ENCODE data around the gene TANC1. TPM values are rescaled to one million over a fixed set of nuclear protein-coding genes. Genes with fewer than 3 reads are reported as not detected.
A peak's percentile ranks its signal among the peaks of the same experiment; 100 is the strongest.

The TANC1 gene
- total RNA-seq, 1 donor from 2014 or later = 56.9 TPM

DNA sequence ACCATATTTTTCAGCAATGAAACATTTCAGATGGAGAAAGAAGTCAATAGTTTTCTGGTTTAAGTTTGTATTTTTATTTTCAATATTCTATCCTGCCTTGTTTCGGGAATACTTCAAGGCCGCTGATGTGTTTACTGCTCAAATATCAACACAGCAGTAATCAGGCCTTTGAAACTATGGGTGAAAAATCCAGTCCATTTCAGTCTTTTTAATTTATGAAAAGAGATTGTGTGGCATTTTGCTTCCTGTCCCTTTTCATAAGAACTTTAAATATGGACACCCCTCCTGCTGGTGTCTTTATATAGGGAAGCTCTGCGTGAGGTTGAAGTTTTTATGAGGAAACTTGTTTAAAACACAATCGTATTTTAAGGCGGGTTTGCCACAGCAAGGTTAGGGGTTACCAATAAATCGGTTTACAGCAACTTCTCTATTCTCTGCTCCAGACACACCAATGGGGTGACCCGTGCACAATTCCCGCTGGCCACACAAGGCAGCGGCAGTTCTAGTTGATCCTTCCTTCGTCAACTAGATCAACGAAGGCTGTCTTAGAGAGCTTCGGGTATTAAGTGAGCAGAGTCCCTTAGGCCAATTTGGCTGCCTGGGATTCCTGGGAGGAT, 1.2 kb upstream of the TANC1 start:
- Mint-ChIP-seq H3K4me3 (peak overlapping the region; percentile 96), H3K4me1 (ENCODE audit: unreplicated experiment) (peaks cover 54% of the 10 kb centered on the region), H3K27me3 (peaks cover 2% of the 10 kb centered on the region), H3K27ac (peak overlapping the region; percentile 94), H3K9me3 (no peaks in the 10 kb centered on the region), H3K36me3 (peaks cover 7% of the 10 kb centered on the region)
- DNase-seq (ENCODE audit: extremely low spot score, unreplicated experiment) = no peak
- TF ChIP-seq, protein P1, sequence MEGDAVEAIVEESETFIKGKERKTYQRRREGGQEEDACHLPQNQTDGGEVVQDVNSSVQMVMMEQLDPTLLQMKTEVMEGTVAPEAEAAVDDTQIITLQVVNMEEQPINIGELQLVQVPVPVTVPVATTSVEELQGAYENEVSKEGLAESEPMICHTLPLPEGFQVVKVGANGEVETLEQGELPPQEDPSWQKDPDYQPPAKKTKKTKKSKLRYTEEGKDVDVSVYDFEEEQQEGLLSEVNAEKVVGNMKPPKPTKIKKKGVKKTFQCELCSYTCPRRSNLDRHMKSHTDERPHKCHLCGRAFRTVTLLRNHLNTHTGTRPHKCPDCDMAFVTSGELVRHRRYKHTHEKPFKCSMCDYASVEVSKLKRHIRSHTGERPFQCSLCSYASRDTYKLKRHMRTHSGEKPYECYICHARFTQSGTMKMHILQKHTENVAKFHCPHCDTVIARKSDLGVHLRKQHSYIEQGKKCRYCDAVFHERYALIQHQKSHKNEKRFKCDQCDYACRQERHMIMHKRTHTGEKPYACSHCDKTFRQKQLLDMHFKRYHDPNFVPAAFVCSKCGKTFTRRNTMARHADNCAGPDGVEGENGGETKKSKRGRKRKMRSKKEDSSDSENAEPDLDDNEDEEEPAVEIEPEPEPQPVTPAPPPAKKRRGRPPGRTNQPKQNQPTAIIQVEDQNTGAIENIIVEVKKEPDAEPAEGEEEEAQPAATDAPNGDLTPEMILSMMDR (conservative IDR thresholded peaks at IDR 0.05) = no peak

DNA sequence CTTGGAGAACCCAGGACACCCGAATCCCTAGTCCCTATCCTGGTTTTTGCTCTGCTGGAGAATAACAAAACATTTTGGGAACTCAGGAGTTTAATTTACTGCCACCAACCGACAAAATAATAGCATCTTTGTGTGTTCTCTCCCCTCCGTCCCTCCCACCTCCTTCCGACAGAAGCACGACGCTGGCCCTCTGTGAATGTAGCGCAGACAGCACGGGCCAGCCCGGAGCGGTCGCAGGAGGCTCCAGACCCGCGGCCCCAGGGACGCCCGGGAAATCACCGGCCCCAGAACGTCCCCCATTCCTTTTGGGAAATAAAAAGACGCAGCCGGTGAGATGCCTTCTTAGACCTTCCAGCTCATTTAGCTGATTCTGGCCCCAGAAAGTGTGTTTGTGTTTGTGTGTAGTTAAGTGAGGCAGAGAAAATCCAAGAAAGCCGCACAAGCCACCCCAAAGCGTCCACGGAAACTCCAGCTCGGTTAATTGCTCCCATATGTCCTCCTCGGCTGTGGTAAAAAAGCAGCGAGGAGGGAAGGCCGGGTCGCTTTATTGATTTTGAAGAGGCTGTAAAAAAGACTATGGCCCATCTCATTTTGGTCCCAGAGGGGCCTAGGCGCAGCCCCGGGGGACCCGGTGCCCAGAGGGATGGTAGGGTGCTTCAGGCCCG, 577 bp upstream of the TANC1 start:
- Mint-ChIP-seq H3K9me3 (no peaks in the 10 kb centered on the region), H3K4me3 (peak overlapping the region; percentile 96), H3K27me3 (peaks cover 2% of the 10 kb centered on the region), H3K4me1 (ENCODE audit: unreplicated experiment) (peaks cover 57% of the 10 kb centered on the region), H3K36me3 (peaks cover 7% of the 10 kb centered on the region), H3K27ac (peak overlapping the region; percentile 94)
- TF ChIP-seq, protein P1 (conservative IDR thresholded peaks at IDR 0.05) = no peak
- no peak for DNase-seq (ENCODE audit: extremely low spot score, unreplicated experiment)

DNA sequence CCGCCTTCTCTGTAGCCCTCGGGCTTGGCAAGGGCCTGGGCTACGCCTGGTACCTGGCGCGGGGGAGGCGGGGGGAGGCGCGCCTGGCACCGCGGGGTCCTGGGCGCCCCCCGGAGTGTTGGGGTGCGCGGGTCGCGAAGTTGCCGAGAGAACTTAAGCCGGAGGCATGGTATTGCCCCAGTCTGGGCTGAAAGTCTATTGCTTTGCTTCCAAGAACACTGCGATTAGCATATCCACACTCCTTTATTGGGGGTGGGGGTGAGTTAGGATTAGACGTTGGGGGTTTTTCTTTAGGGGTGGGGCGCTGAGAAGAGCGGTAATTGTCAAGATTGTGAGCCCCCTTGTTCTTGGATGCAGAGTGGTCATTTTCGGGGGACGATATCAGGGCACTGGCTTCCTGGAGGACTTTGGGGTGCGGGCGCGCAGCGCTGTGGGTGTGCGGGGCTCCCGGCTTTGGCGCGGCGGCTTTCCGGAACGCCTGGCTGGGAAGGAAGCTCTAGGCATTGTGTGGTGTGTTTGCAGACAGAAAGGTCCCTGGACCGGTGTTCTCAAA, 798 bp downstream of the TANC1 start:
- Mint-ChIP-seq H3K4me3 (peak overlapping the region; percentile 96), H3K36me3 (peaks cover 7% of the 10 kb centered on the region), H3K27me3 (peaks cover 2% of the 10 kb centered on the region), H3K4me1 (ENCODE audit: unreplicated experiment) (peaks cover 62% of the 10 kb centered on the region), H3K9me3 (no peaks in the 10 kb centered on the region), H3K27ac (peak overlapping the region; percentile 91)
- no peak for DNase-seq (ENCODE audit: extremely low spot score, unreplicated experiment)
- TF ChIP-seq, protein P1 (conservative IDR thresholded peaks at IDR 0.05) = no peak

DNA sequence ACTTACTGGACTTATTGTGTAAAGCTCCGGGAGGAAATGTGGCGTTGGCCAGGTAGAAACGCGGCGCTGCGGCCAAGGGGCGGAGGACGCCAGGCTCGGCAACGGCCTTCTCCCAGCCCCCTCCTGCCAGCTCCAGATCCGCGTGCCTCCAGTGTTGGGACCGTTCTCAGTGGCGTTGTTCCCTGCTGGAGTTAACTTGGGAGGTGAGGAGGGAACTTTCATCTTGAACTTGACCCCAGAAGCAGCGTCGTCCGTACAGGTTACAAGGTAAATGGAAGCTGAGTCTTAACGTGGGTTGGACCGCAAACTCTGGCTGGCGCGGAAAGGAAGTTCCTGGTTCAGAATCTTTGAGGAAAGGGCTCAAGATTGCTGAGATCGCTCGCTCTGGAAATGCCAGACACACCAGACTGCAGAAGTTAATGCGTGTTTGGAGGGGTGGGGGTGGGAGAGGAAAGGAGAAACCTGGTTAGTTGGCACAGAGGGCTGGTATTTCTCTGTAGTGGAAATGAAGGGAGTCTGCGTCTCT, 1.3 kb downstream of the TANC1 start:
- Mint-ChIP-seq H3K27ac (peak overlapping the region; percentile 91), H3K4me1 (ENCODE audit: unreplicated experiment) (peaks cover 57% of the 10 kb centered on the region), H3K27me3 (peaks cover 2% of the 10 kb centered on the region), H3K4me3 (peak overlapping the region; percentile 96), H3K9me3 (no peaks in the 10 kb centered on the region), H3K36me3 (peaks cover 7% of the 10 kb centered on the region)
- TF ChIP-seq, protein P1 (conservative IDR thresholded peaks at IDR 0.05) = no peak
- DNase-seq (ENCODE audit: extremely low spot score, unreplicated experiment) = no peak

DNA sequence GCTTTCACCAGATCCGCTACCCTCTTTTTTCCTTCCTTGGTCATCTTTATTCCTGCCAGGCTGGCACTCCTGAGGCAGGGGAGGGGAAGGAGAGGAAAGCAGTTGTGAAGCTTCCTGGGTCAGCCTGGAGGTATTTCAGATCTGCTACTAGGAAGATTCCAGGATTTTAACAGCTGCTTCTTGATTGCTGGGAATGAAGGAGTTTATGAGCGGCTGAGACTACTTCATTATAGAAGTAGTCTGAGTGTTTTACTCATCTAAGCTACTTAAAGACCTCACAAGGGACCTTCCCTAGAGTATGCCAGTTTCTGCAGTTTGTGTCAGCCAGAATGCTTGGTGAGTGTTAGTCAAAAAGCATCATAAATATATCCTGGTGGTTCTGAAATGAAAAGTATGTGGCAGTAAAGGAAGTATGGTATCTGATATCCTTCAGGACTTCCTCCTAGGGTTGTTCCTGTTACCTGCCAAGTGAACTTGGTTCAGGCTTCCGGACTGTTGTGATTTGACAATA, 1.9 kb downstream of the TANC1 start:
- Mint-ChIP-seq H3K36me3 (peaks cover 7% of the 10 kb centered on the region), H3K9me3 (no peaks in the 10 kb centered on the region), H3K4me1 (ENCODE audit: unreplicated experiment) (peaks cover 53% of the 10 kb centered on the region), H3K27ac (peak overlapping the region; percentile 91), H3K27me3 (peaks cover 2% of the 10 kb centered on the region), H3K4me3 (peak overlapping the region; percentile 96)
- no peak for DNase-seq (ENCODE audit: extremely low spot score, unreplicated experiment)
- TF ChIP-seq, protein P1 (conservative IDR thresholded peaks at IDR 0.05) = no peak
